ENCODE measurements around the gene THSD4.
"Not testable (repeated sequence)": the region's sequence is repeated elsewhere in the genome, so short reads cannot be mapped to it uniquely, and the experiment has no call there.

THSD4 gene

GRCh38 chr15:71230303-71230702, 115.0 kb downstream of the THSD4 start:
- DNase-seq, result no peak

GRCh38 chr15:71231758-71232157, 116.5 kb downstream of the THSD4 start:
- DNase-seq, result no peak

GRCh38 chr15:71232411-71232810, 117.1 kb downstream of the THSD4 start:
- no peak for DNase-seq

GRCh38 chr15:71237456-71238188, 122.4 kb downstream of the THSD4 start:
- no peak for DNase-seq

- no peak for DNase-seq
Measured at GRCh38 chr15:71238926-71239325, 123.7 kb downstream of the THSD4 start.

GRCh38 chr15:71239592-71240364, 124.5 kb downstream of the THSD4 start:
- DNase-seq, result no peak

GRCh38 chr15:71242292-71242691, 127.0 kb downstream of the THSD4 start:
- DNase-seq, result no peak

- DNase-seq, result no peak
Measured at GRCh38 chr15:71244250-71244649, 129.0 kb downstream of the THSD4 start.

- no peak for DNase-seq
Measured at GRCh38 chr15:71245588-71245987, 130.3 kb downstream of the THSD4 start.

- no peak for DNase-seq
Measured at GRCh38 chr15:71248386-71248785, 133.1 kb downstream of the THSD4 start.

GRCh38 chr15:71249986-71250385, 134.7 kb downstream of the THSD4 start:
- DNase-seq, result no peak

GRCh38 chr15:71250936-71251583, 135.8 kb downstream of the THSD4 start:
- DNase-seq, result no peak

- no peak for DNase-seq
Measured at GRCh38 chr15:71251584-71252043, 136.3 kb downstream of the THSD4 start.

- no peak for DNase-seq
Measured at GRCh38 chr15:71252044-71252739, 136.9 kb downstream of the THSD4 start.

GRCh38 chr15:71252740-71253047, 137.4 kb downstream of the THSD4 start:
- no peak for DNase-seq

- no peak for DNase-seq
Measured at GRCh38 chr15:71254491-71254890, 139.2 kb downstream of the THSD4 start.

- DNase-seq, result no peak
Measured at GRCh38 chr15:71256934-71257664, 141.8 kb downstream of the THSD4 start.

GRCh38 chr15:71259866-71260265, 144.6 kb downstream of the THSD4 start:
- DNase-seq, result no peak

- DNase-seq, result no peak
Measured at GRCh38 chr15:71261418-71261817, 146.1 kb downstream of the THSD4 start.

- DNase-seq, result no peak
Measured at GRCh38 chr15:71261909-71262308, 146.6 kb downstream of the THSD4 start.

GRCh38 chr15:71262599-71262998, 147.3 kb downstream of the THSD4 start:
- DNase-seq, result no peak

- not testable (repeated sequence) for DNase-seq
Measured at GRCh38 chr15:71265606-71266005, 150.3 kb downstream of the THSD4 start.

- no peak for DNase-seq
Measured at GRCh38 chr15:71271327-71271726, 156.1 kb downstream of the THSD4 start.
